Measurements from ENCODE around the gene IL18R1.
"Not testable (repeated sequence)": the region's sequence is repeated elsewhere in the genome, so short reads cannot be mapped to it uniquely, and the experiment has no call there.

Gene IL18R1, protein sequence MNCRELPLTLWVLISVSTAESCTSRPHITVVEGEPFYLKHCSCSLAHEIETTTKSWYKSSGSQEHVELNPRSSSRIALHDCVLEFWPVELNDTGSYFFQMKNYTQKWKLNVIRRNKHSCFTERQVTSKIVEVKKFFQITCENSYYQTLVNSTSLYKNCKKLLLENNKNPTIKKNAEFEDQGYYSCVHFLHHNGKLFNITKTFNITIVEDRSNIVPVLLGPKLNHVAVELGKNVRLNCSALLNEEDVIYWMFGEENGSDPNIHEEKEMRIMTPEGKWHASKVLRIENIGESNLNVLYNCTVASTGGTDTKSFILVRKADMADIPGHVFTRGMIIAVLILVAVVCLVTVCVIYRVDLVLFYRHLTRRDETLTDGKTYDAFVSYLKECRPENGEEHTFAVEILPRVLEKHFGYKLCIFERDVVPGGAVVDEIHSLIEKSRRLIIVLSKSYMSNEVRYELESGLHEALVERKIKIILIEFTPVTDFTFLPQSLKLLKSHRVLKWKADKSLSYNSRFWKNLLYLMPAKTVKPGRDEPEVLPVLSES

GRCh38 chr2:102355526-102356380 lies at the start of gene IL18R1:
IL18R1 (plus strand) TSS chr2:102355796; CDS start chr2:102362661, 6,865 bp downstream.
- peak; percentile 81 for DNase-seq (ENCODE audit: low spot score)

DNA sequence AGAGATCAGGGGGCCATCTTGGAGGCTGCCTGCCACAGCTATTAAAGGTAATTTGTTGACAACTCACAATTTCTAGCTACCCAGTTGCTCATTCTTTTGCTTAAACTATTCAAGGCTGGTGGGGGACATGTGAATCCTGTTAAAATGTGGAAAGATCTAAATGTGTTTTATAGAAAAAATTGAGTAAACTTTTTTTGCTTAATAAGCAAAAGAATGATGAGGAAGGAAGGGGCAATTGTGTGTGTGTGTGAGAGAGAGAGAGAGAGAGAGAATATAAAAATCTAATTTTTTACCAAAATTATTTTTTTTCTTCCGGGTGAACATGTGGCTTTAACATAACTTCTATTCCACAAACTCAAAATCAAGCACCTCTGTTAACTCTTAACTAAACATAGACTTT lies 49.5 kb upstream of the IL18R1 start:
- no peak for DNase-seq (ENCODE audit: low spot score)

DNA sequence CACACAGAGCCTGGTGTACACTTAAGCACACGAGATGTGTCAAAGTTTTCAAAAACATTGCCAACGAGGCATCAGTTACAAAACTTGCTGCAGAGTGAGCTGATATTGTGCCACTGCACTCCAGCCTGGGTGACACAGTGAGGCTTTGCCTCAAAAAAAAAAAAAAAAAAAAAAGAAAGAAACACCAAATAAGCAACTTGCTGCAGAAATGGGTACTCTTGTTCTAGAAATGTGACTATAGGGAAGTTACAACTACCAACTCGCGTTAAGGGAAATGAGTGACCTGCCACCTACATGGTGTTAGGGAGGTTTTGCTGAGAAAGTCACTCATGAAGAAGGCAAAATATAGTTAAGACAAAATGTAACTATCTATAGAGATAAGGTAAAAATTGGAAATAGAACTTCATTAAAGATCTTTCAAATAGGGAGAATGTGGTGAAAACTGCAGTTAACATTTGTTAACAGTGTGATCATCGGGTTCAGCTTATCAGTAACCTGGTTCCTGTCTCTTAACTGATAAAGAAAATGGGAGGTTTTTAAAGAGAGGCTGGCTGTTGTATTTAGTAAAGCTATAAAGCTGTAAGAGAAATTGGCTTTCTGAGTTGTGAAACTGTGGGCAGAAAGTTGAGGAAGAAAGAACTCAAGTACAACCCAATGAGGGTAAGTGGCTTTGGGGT lies 44.5 kb upstream of the IL18R1 start, which contains the start of gene IL1RL1:
TSS of gene IL1RL1 (plus strand) at position 600 of the 677 bp plus-strand sequence. CDS start 26,702 bp downstream, outside the sequence.
- no peak for DNase-seq (ENCODE audit: low spot score)

- DNase-seq (ENCODE audit: low spot score) = no peak
These were observed 42.6 kb upstream of the IL18R1 start for GRCh38 chr2:102313025-102313424.

GRCh38 chr2:102313471-102313870 lies 42.1 kb upstream of the IL18R1 start:
- no peak for DNase-seq (ENCODE audit: low spot score)

DNA sequence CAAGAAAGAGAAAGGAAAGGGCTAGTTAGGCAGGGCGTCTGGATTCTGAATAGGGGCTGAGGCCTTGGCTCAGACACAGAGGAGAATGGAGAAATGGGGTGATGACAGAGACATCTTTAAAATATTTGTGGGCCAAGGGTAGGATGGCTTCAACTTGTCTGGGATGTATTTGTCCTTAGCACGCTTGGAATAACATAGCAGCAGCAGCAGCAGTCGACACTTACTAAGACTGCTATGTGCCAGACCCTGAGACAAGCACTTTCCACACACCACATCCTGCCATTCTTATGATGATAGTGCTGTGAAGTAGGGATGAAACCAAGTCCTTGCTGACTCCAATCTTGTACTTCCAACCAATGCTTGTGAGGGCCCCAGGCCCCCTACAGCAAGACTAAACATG lies 41.6 kb upstream of the IL18R1 start:
- DNase-seq (ENCODE audit: low spot score) = no peak

- no peak for DNase-seq (ENCODE audit: low spot score)
These were observed 39.7 kb upstream of the IL18R1 start for GRCh38 chr2:102315921-102316320.

GRCh38 chr2:102317715-102318114 lies 37.9 kb upstream of the IL18R1 start:
- DNase-seq (ENCODE audit: low spot score) = no peak

GRCh38 chr2:102318437-102318836 lies 37.2 kb upstream of the IL18R1 start:
- no peak for DNase-seq (ENCODE audit: low spot score)

- no peak for DNase-seq (ENCODE audit: low spot score)
These were observed 33.5 kb upstream of the IL18R1 start for GRCh38 chr2:102321941-102322719.

DNA sequence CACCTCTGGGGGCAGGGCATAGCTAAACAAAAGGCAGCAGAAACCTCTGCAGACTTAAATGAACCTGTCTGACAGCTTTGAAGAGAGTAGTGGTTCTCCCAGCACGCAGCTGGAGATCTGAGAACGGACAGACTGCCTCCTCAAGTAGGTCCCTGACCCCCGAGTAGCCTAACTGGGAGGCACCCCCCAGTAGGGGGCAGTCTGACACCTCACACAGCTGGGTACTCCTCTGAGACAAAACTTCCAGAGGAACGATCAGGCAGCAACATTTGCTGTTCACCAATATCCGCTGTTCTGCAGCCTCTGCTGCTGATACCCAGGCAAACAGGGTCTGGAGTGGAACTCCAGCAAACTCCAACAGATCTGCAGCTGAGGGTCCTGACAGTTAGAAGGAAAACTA lies 30.7 kb upstream of the IL18R1 start:
- DNase-seq (ENCODE audit: low spot score) = not testable (repeated sequence)

DNA sequence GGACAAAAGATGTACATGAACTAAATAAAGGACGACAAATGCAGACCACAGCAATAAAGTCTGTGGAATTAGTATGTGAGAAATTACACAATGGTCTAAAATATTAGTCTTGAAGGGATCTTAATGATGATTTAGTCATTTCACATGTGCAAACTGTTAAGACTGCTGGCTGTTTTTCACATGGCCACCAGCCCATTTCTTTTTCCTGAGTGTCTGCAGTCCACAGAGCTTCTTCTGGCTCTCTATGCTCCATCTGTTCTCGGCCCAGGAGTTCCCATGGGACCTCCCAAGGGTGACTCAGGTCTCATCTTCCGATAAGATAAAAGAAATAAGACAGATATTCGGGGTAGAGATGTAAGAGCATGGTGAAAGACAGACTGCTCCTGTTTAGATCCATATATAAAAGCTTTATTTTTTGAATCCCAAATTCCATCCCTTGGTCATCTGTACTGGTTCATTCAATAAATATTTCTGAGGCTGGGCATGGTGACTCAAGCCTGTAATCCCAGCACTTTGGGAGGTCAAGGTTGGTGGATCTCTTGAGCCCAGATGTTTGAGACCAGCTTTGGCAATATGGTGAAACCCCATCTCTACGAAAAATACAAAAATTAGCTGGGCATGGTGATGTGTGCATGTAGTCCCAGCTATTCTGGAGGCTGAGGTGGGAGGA lies 24.1 kb upstream of the IL18R1 start:
- DNase-seq (ENCODE audit: low spot score) = no peak

DNA sequence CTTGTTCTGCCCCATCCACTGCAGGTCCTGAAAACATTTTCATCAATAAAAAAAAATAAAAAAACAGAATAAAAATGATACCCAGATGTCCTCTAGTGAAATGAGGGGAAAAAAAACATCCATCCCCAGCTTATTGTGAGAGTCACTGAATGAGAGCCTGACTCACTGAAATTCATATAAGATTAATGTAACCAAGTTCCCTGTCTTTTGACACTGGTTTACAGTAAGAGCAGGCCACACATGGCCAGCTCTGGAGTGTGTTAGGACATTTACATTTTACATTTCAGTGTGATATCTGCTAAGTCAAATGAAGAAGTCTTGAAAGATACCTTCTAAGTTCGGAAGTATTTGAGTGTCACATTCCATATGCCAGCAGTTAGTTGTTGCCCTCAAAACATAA lies 21.1 kb upstream of the IL18R1 start:
- DNase-seq (ENCODE audit: low spot score) = no peak

DNA sequence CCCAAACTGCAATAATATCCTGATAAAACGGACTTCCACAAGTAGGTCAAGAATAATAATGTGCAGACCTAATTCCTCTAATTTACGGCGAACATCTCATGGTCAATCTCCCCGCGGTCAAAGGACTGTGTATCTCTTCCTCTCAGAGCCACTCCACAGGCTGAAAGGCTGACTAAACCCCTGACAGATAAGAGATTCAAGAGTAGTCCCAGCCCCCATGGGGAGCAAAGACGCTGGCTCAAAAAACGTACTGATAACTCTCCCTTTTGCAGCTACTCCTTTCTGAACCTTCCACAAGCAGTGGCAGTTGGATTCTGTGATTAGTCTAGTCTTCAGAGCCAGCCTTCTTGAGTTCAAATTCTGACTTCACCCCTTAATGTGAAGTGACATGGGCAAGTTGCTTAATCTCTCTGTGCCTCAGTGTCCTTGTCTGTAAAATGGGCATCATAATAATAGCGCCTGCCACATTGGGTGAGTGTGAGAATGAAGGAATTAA lies 19.7 kb upstream of the IL18R1 start:
- DNase-seq (ENCODE audit: low spot score) = no peak

- DNase-seq (ENCODE audit: low spot score) = no peak
These were observed 19.1 kb upstream of the IL18R1 start for GRCh38 chr2:102336502-102336945.

DNA sequence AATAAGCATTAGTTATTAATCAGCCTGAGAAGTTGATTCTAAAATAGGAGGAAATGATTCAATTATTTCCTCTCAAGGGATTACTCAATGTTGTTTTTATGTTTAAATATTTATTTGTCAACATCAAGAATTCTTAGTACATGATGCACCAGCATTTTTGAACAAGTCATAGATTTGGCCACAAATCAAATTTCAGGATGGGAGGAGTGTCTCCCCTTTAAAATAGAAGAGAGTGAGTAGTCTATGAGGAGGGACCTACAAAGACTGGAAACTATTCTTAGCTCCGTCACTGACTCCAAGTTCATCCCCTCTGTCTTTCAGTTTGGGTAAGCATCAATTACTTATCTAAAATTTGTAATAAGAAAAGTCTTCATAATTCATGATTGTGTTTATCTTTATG lies 18.6 kb upstream of the IL18R1 start:
- DNase-seq (ENCODE audit: low spot score) = no peak

DNA sequence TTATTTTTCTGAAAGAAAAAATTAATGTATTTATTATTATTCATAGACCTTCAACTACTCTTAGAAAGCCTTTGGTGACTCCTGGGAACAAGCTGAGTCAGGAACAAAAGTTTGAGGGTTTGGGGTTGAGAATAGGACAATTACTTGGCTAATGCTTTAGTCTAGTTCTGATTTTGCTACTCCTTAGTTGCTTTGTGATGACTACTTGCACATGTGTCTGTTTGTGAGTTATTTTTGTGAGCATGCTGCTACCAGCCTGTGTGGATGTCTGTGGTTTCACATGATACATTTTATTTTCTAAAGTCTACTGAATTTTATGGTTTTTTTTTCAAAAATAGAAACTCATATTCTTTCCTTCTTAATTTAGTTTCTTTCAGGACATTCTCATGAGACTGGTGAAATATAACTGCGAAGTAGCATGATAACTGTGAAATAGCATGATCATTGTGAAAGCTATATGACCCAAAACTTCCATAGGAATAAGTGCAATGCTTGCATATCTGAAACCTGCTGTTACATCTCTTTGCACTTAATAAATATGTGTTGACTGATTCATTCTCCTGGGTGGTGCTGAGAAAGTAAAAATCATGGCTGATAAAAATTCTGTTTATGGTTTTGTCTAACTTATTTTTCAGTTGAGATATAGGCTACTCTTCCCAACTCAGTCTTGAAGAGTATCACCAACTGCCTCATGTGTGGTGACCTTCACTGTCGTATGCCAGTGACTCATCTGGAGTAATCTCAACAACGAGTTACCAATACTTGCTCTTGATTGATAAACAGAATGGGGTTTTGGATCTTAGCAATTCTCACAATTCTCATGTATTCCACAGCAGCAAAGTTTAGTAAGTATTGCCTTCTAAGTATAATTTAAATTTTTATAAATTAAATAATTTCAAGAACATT lies 17.9 kb upstream of the IL18R1 start:
- no peak for DNase-seq (ENCODE audit: low spot score)

- DNase-seq (ENCODE audit: low spot score) = no peak
These were observed 14.8 kb upstream of the IL18R1 start for GRCh38 chr2:102340778-102341177.

DNA sequence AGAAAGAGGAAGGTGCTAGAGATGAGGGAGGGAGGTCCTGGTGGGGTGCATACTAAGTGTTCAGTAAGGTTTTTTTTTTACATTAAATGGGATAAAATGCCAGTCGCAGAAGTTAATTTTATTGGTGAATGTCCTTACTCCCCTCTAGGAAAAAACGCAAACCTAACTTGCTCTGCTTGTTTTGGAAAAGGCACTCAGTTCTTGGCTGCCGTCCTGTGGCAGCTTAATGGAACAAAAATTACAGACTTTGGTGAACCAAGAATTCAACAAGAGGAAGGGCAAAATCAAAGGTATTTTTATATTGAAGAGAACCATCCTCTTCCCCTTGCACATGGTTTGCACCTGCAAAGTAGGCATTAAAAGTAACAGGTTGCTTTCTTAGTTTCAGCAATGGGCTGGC lies 12.7 kb upstream of the IL18R1 start:
- DNase-seq (ENCODE audit: low spot score) = no peak

Data from LoVo (cell line).